ENCODE data around the gene CRIP2.

CRIP2 gene

GRCh38 chr14:105489542-105490266 lies 15.1 kb downstream of the CRIP2 start:
- peak; percentile 59 for DNase-seq

DNA sequence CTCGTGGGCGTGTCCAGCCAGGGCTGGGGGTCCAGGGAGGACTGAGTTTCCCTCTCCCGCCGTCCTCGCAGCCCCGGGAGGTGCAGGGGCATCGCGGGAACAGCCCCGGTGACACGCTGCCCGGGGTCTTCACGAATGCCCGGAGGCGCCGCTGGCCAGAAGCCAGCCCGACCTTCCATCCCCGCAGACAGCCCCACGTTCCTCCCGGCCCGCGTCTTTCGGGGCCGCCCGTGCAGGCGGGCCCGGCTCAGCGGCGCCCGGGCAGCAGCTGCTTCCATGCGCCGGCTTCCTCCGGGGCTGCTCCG lies 15.6 kb downstream of the CRIP2 start:
- no peak for DNase-seq

- DNase-seq: peak; percentile 99
Observed at GRCh38 chr14:105490572-105491365, 16.1 kb downstream of the CRIP2 start, which contains the start of gene TEDC1. TEDC1 (plus strand) TSS chr14:105491246; CDS start chr14:105491376, 130 bp downstream.

DNA sequence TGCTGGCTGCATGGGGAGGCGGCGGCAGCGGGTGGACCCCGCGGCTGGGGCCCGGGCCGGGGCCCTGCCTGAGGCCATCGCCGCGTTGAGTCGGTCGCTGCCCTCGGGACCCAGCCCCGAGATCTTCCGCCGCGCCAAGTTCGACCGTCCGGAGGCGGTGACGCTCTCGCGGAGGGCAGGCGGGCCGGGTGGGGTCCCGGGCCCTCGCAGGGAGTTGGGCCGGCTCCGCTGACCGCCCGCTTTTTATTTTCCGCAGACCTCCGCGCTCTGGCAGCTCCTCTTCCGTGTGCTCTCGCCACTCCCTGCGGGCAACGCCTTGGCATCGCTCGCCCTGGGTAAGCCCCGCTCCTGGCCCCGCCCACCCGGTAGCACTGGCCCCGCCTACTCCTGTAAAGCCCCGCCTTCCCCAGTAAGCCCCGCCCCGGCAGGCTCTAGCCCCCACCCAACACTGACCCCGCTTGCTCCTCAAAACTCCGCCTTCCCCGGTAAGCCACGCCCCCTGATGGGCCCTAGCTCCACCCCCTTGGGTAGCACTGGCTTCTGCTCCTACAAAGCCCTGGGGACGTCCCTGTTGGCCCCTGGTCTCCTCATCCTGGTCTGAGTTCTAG lies 16.8 kb downstream of the CRIP2 start:
- DNase-seq: no peak

- no peak for DNase-seq
Observed at GRCh38 chr14:105492031-105492970, 17.7 kb downstream of the CRIP2 start.

- no peak for DNase-seq
Observed at GRCh38 chr14:105492971-105493871, 18.6 kb downstream of the CRIP2 start.

- DNase-seq: no peak
Observed at GRCh38 chr14:105493921-105494605, 19.4 kb downstream of the CRIP2 start.

DNA sequence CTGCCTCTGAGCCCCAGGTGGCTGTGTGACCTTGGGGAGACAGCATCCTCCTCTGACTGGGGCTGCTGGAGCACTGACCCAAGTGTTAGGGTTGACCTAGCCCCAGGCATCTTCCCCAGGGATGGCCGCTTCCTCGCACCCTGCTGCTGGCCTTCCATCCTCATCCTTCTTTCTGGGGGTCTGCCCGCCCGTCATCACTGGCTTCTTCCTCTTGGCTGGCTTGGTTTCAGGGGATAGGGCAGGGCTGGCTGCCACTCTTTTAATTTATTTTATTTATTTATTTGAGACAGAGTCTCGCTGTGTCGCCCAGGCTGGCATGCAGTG lies 19.9 kb downstream of the CRIP2 start:
- no peak for DNase-seq

- DNase-seq: no peak
Observed at GRCh38 chr14:105495101-105495989, 20.7 kb downstream of the CRIP2 start.

- DNase-seq: no peak
Observed at GRCh38 chr14:105495990-105496830, 21.6 kb downstream of the CRIP2 start.

DNA sequence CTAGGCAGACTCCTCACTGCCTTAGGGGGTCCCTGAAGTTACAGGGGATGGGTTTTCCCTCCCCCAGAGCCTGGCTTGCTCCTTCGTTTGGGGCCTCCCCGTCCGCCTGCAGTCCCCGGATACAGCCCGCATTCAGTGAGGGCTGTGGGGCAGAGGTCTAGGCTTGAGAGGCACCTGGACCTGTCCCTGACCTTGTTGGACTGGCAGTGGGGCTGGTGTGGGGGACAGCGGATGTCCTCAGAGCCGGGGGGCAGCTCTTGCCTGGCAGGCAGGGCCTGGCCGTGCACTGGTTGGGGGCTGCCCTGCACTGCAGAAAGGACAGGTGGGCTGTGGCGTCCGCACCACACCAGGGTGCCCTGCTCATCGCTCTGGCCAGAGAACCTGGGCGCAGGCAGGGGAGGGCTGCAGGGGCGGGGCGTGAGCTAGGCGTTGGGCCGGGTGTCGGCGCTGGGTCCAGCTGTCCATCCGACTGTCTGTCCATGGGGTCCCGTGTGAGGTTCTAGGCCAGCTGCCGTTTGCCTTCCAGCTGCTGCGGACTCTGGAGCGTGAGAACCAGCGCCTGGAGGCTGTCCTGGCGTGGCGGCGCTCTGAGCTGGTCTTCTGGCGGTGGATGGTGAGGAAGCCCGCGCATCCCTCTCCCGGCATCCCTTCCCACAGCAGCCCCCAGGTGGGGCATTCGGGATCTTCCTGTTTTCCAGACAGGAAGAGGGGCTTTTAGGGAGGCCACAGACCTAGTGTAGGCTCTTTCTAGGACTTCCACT lies 22.4 kb downstream of the CRIP2 start:
- no peak for DNase-seq

- no peak for DNase-seq
Observed at GRCh38 chr14:105497671-105498429, 23.2 kb downstream of the CRIP2 start.

DNA sequence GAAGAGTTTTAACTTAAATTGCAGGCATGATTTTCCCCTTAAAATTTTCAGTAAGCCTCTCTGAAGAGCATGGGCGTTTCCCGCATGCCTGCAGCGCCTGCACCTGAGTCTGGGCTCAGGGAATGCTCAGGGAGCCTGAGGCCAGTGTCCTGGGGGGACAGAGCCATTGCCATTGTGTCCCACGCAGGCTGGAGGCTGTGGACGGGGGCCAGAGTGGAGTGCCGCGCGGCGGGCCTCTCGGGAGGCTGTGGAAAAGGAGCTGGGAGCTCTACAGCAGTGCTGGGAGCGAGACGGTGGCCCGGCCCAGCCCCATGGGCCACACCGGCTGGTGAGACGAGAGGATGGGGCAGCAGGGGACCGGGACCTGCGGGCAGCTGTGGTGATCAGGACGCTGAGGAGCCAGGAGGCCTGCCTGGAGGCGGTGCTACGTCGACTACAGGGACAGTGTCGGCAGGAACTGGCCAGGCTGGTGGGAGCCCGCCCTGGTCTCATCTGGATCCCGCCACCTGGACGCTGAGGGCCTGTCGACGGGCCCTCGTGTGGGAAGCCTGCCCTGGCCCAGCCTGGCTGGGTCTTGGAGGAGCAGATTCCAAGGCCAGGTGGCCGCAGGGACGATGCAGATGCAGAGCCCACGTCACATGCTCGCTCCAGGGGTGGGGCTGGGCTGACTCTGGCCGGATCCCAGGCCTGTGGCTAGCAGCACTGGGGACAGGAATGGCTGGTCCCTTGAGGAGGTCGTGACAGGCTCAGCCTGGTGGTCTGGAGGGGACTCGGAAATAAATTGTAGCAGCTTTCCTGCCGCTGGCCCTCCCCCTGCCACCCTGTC lies 24.0 kb downstream of the CRIP2 start:
- no peak for DNase-seq

DNA sequence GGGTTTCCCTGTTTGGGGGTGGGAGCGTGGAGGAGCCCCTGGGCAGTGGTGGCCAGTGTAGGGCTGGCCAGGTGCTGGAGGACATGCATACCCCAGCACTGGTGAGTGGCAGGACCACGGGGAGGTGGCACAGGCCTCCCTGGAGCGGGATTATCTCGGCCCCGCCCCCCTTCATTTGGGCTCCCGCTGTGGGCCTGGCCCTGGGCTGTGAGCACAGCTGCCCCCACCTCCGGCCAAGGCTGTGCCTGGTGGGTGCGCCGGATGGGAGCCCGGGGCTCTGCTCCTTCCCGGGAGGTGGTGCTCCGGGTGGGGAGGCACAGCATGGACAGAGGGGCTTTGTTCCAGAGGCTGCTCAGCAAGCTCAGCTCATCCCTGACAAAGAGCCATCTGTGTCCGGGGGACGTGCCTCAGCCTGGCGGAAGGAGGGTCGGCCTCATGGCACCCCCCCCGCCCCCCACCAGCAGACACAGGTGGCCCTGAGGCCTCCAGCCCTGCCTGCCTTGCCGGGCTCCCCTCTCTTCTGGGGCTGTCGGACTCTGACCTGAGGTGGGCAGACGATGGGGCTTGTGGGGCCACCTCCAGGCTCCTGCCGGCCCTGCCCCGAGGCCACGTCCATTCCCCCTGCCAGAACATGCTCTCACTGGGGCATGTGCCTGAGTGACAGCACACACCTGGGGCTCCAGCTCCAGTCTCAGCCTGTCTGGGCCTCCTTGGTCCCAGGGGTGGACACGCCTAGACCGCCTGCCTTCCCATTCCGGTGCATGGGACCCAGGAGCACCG lies 24.8 kb downstream of the CRIP2 start:
- no peak for DNase-seq

- DNase-seq: no peak
Observed at GRCh38 chr14:105500036-105500725, 25.6 kb downstream of the CRIP2 start.
